Raji (cell line): Measurements from ENCODE around the gene PTCHD1.

ENCODE experiments used
- POLR2A ChIP-seq: IDR thresholded peaks from 2 replicates; pipeline ENCODE4 v1.6.1; 2011; ENCODE audit warnings: low read depth, low read length, control low read depth; ENCODE audit not compliant: insufficient read depth

Gene PTCHD1

GRCh38 chrX:23334521-23334847, 165 bp upstream of the PTCHD1 start:
- TF ChIP-seq POLR2A: no peak

- TF ChIP-seq POLR2A: no peak
Measured at GRCh38 chrX:23338334-23338733, 3.7 kb downstream of the PTCHD1 start.

- no peak for TF ChIP-seq POLR2A
Measured at GRCh38 chrX:23341452-23341851, 6.8 kb downstream of the PTCHD1 start.

- TF ChIP-seq POLR2A: no peak
Measured at GRCh38 chrX:23344238-23344903, 9.7 kb downstream of the PTCHD1 start.

- TF ChIP-seq POLR2A: no peak
Measured at GRCh38 chrX:23344904-23345271, 10.2 kb downstream of the PTCHD1 start.

- no peak for TF ChIP-seq POLR2A
Measured at GRCh38 chrX:23356189-23356588, 21.5 kb downstream of the PTCHD1 start.

GRCh38 chrX:23364416-23364815, 29.8 kb downstream of the PTCHD1 start:
- TF ChIP-seq POLR2A: no peak

- TF ChIP-seq POLR2A: no peak
Measured at GRCh38 chrX:23365541-23365940, 30.9 kb downstream of the PTCHD1 start.

GRCh38 chrX:23366914-23367313, 32.3 kb downstream of the PTCHD1 start:
- no peak for TF ChIP-seq POLR2A

- TF ChIP-seq POLR2A: no peak
Measured at GRCh38 chrX:23369027-23369426, 34.4 kb downstream of the PTCHD1 start.

- TF ChIP-seq POLR2A: no peak
Measured at GRCh38 chrX:23372220-23372902, 37.7 kb downstream of the PTCHD1 start.

- TF ChIP-seq POLR2A: no peak
Measured at GRCh38 chrX:23373129-23373804, 38.6 kb downstream of the PTCHD1 start.

GRCh38 chrX:23374291-23374690, 39.6 kb downstream of the PTCHD1 start:
- TF ChIP-seq POLR2A: no peak

- TF ChIP-seq POLR2A: no peak
Measured at GRCh38 chrX:23376581-23376980, 41.9 kb downstream of the PTCHD1 start.

- TF ChIP-seq POLR2A: no peak
Measured at GRCh38 chrX:23380581-23380980, 45.9 kb downstream of the PTCHD1 start.
